SIG-M5 treated with dmso at 0.1 percent for 504 hours (cell line): Measurements from ENCODE around the gene TPCN2.
"Not testable (repeated sequence)": the region's sequence is repeated elsewhere in the genome, so short reads cannot be mapped to it uniquely, and the experiment has no call there.

Source experiments
- DNase-seq: peaks from one replicate; lab custom pipeline; 2025; ENCODE audit not compliant: unreplicated experiment; lab: John Stamatoyannopoulos, UW

The TPCN2 gene

DNA sequence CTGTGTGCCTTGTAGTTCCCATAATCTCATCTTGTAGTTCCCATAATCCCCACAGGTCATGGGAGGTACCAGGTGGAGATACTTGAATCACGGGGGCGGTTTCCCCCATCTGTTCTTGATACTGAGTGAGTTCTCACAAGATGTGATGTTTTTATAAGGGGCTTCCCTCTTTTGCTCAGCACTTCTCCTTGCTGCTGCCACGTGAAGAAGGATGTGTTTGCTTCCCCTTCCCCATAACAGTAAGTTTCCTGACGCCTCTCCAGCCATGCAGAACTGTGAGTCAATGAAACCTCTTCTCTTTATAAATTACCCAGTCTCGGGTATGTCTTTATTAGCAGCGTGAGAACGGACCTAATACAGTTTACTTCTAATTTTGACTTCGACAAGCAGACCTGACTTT, 93.0 kb downstream of the TPCN2 start:
- no peak for DNase-seq

DNA sequence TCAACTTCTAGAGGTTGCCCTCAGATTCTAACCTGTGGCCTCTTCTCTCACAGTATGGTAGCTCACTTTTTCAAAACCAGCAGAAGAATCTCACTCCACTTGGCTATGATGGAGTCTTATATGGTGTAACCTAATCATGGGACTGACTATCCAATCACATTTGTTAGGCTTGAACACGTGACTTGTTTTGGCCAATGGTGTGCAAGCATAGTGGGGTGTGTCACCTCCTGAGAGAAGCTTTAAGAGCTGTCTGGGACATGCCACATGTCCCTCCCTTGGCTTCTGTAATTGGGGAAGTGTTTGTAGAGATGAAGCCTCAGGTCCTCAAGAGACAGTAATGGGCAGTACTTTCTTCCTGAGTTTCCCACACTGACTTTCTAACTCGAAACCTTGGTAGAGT, 94.2 kb downstream of the TPCN2 start:
- no peak for DNase-seq

- no peak for DNase-seq
Observed at GRCh38 chr11:69144316-69145049, 95.8 kb downstream of the TPCN2 start.

DNA sequence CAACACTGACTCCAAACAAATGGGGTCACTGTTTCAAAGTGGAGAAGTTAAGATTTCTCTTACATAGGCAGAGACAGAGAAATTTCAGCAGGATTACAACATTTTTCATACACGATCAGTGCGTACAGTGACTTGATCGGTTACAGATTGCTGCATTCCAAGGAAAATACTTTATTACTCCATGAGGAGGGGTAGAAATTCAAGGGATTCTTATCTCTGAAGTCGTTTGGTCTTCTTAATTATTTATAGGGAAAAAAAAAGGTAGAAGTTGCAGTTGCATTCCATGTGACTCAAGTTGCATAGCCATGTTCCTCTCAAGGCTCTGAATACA, 96.3 kb downstream of the TPCN2 start:
- DNase-seq = no peak

DNA sequence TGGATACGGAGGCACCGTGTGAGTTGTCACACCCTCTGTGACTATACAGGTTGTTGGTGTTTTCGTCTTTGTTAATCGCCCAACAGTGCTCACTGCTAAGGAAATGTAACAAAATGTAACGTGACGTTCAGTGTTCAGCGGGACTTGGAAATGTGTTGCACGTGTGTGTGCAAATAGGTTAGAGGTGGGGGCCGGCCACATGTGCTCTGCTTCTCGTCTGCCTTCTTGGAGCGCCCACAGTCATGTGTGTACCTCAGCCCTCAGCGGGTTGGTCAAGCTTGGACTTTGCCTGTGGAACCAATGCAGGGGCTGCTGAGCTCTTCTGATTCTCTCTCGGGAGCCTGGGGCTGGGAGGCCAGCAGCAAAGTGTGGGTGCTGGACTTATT, 99.6 kb downstream of the TPCN2 start:
- no peak for DNase-seq

DNA sequence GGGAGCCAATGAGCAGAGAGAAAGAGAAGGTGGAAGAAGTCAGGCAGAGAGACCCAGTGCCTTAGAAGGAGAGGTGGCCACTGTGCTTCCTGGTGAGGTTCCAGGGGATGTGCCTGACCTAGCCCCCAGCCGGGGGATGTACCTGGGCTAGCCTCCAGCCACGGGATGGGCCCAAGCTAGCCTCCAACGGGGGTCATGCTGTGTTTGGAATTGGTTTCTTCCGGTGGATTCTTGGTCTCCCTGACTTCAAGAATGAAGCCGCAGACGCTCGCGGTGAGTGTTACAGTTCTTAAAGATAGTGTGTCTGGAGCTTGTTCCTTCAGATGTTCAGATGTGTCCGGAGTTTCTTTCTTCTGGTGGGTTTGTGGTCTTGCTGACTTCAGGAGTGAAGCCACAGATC, 100.1 kb downstream of the TPCN2 start:
- DNase-seq = no peak

DNA sequence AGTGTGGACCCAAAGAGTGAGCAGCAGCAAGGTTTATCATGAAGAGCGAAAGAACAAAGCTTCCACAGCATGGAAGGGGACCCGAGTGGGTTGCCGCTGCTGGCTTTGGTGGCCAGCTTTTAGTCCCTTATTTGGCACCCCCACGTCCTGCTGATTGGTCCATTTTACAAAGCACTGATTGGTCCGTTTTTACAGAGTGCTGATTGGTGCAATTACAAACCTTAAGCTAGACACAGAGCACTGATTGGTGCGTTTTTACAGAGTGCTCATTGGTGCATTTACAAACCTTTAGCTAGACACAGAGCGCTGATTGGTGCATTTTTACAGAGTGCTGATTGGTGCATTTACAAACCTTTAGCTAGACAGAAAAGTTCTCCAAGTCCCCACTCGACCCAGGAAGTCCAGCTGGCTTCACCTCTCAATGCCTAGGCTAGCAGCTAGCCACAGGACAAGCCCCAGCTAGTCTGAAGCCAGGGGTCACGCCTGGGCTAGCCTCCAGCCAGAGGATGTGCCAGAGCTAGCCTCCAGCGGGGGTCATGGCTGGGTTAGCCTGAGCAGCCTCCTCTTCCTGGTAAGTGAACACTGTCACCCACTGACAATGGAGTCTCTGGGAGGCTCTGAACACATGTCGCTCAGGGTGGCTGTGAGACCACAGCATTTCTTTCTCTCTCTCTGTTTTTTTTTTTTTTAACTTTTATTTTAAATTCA, 100.8 kb downstream of the TPCN2 start:
- not testable (repeated sequence) for DNase-seq

DNA sequence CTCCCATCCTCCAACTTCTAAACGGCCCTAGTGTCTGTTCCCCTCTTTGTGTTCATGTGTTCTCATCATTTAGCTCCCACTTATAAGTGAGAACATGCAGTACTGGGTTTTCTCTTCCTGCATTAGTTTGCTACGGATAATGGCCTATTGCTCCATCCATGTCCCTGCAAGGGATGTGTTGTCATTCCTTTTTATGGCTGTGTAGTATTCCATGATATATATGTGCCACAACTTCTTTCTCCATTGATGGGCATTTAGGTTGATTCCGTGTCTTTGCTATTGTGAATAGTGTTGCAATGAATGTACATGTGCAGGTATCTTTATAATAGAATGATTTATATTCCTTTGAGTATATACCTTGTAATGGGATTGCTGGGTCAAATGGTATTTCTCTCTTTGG, 101.4 kb downstream of the TPCN2 start:
- DNase-seq = no peak

GRCh38 chr11:69151836-69152235, 103.1 kb downstream of the TPCN2 start:
- DNase-seq = no peak

DNA sequence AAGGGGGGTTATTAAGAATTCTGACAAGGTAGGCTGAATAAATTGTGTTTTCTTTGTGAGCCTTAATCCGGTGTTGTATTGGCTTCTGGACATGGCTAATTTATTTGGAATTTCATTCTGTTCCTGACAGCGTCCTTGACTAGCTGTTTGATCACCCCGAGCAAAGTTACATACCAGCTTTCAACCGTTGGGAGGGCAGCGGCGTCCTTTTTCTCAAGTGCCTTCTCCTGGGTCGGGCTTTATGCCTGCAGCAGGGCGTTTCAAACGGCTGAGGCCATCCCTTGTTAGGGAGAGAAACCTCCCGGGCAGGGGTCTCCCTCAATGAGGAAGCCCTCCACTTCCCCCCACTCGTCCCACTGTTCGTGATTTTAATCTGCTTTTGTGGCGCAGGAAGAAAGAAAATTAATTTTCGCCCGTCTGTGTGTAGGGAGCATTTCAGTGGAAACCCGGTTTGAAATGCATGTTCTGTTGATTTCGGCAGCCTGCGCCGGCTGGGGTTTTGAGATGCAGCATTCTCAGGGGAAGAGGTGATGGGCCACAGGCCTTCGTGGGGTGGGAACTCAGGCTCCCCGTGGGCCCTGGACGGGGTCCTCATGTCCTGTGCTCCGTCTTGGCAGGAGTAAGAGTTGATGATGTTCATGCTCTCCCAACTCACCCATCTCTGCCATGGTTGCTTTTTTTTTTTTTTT, 104.1 kb downstream of the TPCN2 start:
- DNase-seq = no peak

DNA sequence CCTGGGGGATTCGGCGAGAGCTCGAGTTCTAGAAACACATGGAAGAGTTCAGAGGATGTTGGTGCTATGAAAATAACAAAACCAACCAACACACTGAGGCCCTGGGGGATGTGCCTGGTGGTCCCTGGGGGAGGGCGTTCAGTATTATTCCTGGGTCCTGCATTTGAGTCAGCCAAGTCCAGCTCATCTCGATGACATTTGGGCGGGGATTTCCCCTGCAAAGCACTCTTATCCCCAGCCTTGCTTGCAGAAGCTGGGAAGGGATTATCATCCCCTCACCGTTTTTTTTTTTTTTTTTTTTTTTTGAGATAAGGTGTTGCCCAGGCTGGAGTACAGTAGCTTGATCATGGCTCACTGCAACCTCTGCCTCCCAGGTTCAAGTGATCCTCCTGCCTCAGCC, 104.9 kb downstream of the TPCN2 start:
- no peak for DNase-seq

DNA sequence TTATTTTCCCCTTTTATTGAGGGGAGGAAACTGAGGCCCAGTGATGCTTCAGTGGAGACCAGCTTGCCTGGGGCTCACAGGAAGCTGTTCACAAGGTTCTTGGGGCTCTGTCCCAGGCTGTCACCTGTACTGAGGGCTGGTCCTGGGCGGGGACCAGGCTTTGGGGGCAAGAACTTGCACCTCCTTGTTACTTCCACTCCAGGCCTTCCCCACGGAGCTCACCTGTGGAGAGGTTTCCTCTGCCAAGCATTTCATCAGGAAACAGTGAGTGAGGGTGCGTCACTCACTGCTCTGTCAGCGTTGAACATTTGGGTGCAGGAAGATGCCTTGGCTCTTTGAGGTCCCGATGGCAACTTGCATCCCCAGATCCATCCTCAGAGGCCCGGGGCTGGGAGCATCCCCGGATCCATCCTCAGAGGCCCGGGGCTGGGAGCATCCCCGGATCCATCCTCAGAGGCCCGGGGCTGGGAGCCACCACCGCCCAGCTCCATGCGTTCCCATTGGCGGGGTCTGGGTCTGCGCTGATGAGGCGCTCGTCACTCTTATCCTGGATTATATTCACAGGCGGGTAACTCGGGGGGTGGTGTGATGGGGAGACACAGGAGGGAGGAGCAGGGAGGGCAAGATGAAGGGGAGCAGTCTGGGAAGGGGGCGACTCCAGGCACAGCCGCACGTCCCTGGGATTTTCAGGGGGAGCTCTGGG, 105.6 kb downstream of the TPCN2 start:
- no peak for DNase-seq

GRCh38 chr11:69154938-69155301, 106.2 kb downstream of the TPCN2 start:
- no peak for DNase-seq

DNA sequence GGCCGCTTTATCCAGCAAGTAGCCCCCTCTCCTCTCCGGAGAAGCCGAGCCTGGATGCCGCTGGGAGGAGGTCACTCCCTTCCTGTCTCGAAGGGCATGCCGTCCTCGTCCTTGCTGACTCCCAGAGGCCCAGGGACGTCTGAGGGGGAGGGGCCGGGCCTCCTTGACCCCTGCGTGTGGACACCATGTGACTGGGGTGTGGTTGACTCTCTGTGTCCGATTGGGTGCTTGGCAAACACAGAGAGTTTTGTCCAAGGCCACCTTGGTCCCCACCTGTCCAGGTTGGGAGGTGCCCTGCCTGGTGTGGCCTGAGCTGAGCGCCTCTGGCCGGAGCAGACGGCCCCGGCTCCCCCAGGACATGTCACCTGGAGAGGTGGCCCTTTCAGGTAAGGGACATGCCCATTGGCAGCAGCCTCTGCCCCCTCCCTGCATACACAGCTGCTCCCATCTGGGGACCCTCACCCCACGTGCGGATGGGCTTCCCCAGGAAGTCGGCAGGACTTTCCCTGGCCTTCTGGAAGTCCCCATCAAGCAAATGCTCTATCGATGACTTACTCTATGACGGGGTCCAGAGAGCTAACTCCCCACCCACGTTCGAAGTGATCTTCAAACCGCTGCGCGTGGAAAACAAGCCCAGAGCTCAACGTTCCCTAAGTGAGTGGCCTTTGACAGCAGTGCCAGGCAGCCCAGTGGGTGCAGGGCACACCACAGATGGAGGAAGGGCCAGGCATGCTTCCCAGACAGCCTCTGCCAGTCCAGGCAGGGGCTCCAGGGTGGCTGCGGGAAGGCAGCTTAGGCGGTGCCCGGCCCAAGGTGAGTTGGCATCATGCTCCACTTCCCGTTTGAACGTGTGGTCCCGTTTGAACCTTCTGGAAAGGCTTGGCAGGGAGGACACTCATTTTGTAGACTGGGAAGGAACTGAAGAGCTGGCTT, 106.8 kb downstream of the TPCN2 start, which contains the start of gene SMIM38:
Gene SMIM38, plus strand, starts transcription at position 634 of the 933 bp plus-strand sequence. CDS start 1,912 bp downstream, outside the sequence.
- no peak for DNase-seq

DNA sequence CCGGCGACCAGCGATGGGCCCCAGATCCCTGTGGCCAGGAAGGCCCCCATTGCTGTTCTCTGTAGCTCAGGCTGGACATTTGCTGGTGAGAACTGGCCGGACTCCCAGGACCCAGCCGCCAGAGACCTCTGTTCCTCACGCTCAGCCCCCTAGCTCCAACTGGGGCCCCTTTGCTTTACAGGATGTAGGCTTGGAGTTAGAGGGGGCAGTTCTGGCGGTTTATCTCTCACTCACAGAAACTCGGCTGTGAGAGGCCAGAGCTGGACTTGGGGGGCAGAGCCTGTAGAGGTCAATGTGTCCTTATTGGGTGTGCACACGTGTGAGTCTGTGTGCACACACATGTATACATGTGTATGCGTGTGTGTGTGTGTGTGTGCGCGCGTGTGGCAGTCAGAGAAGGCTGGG, 107.5 kb downstream of the TPCN2 start:
- no peak for DNase-seq

GRCh38 chr11:69156673-69157155, 108.0 kb downstream of the TPCN2 start:
- DNase-seq = no peak

- DNase-seq = no peak
Observed at GRCh38 chr11:69157156-69157821, 108.6 kb downstream of the TPCN2 start.

DNA sequence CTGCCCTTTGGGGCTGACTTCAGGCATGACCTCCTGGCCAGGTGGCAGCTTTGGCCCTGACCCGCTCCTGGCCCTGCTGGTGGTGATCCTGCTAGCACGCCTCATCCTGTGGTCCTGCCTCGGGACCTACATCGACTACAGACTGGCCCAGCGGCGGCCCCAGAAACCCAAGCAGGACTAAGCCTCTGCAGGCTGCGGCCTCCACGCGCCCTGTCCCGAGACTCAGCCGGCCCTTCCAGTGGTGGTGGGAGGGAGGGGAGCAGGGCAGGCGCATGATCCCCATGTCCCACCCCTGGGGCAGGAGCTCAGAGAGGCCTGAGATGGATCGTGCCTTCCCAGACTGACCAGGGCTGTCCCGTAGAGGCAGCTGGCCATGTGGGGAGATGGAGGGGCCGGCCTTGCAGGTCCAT, 109.1 kb downstream of the TPCN2 start:
- no peak for DNase-seq

DNA sequence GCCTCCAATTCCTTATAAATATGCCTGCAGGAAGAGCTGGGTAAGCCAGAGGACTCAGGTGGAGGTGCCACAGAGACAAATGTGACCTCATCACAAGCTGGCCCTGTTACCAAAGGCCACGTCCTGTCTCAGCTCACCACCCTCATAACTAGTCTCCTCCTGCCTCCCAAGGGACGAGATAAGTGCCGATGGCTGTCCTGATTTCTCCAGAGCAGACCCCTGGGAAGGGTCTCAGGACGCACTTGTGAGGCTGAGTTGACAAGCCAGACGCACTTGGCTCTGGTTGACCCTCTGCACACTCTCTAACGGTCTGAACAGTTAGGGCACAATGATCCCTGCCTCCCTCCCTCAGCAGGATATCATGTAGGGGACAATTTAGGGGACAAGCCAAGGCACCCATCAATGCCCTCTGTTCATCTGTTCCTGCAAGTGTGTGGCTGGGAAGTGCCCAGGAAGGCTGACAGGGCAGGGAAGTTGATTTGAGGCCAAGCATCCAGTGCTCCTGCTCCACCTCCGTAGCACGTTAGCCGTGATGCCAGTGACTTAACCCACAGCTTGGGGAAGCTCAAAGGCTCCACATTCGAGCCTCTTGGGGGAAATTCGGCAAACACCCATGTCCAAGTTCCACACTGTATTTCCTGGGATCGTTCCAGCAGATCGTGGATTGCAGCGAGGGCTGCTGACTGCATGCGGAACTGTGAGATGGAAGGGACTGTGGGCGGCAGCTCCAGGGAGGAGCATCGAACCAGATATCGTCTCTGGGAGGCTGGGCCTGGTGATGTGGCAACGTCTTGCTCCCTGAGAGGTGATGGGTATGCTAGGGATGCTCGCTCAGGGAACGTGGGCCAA, 109.8 kb downstream of the TPCN2 start:
- DNase-seq = no peak
